Duodenal mucosa (tissue), 2 donors: ENCODE measurements around the gene TPRX2.
"Not testable (repeated sequence)": the region's sequence is repeated elsewhere in the genome, so short reads cannot be mapped to it uniquely, and the experiment has no call there.

Experiments used
- H3K27ac ChIP-seq: one replicate; pipeline ENCODE4 v1.7.0; 2013; ENCODE audit warnings: low read depth, low read length
- H3K27me3 ChIP-seq, 2 donors: one replicate each; pipeline ENCODE4 v1.7.0; 2013; ENCODE audit warnings: low read length in 2 of 2, control low read depth in 1 of 2; ENCODE audit not compliant: insufficient read depth in 2 of 2, control insufficient read depth in 1 of 2
- H3K36me3 ChIP-seq, 2 donors: one replicate each; pipeline ENCODE4 v1.7.0; 2013; ENCODE audit warnings: low read length in 2 of 2, control low read depth in 1 of 2; ENCODE audit not compliant: insufficient read depth in 2 of 2, control insufficient read depth in 1 of 2
- H3K4me1 ChIP-seq, 2 donors: one replicate each; pipeline ENCODE4 v1.7.0; 2013; ENCODE audit warnings: low read length in 2 of 2, control low read depth in 1 of 2; ENCODE audit not compliant: insufficient read depth in 2 of 2, control insufficient read depth in 1 of 2
- H3K4me3 ChIP-seq, 2 donors: one replicate each; pipeline ENCODE4 v1.7.0; 2013; ENCODE audit warnings: low read length in 2 of 2, low read depth in 1 of 2
- H3K9ac ChIP-seq, 2 donors: one replicate each; pipeline ENCODE4 v1.7.0; 2013; ENCODE audit warnings: low read length in 2 of 2, low read depth in 1 of 2
- H3K9me3 ChIP-seq, 2 donors: one replicate each; pipeline ENCODE4 v1.7.0; 2013; ENCODE audit warnings: low read length in 2 of 2, control low read depth in 1 of 2; ENCODE audit not compliant: control insufficient read depth in 1 of 2

The TPRX2 gene

DNA sequence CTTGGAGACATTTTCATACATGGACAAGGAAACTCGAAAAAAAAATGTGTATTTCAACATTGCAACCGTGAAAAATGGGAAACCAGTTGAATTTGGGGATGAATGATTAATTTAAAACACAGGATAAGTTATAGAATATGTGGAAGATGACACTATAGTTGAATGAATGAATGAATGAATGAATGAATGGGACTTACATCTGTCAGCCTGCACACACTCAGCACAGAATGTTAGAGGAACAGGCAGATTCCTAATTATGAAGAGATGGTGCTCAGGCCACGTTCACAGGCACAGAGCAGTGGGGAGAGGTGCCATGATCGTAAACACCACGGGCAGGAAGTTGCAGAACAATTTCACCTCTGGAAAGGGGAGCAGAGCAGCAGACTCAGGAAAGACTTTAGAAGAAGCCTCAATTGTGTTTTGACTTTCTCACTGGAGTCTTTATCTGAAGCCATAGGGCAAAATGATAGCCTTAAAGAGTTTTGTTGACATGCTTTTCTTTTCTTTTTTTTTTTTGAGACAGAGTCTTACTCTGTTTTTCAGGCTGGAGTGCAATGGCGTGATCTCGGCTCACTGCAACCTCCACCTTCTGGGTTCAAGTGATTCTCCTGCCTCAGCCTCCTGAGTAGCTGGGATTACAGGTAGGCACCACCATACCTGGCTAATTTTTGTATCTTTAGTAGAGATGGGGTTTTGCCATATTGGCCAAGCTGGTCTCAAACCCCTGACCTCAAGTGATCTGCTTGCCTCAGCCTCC lies 32.0 kb downstream of the TPRX2 start:
- H3K4me1 ChIP-seq = peaks cover 0 to 10% of the 10 kb centered on the region in 2 donors
- H3K27me3 ChIP-seq = no peaks in the 10 kb centered on the region
- no peak overlapping the region for H3K9ac ChIP-seq
- peak overlapping the region; percentile 13 for H3K27ac ChIP-seq
- H3K36me3 ChIP-seq = no peaks in the 10 kb centered on the region
- H3K4me3 ChIP-seq = no peak overlapping the region
- H3K9me3 ChIP-seq = peaks cover 0 to 2% of the 10 kb centered on the region in 2 donors

DNA sequence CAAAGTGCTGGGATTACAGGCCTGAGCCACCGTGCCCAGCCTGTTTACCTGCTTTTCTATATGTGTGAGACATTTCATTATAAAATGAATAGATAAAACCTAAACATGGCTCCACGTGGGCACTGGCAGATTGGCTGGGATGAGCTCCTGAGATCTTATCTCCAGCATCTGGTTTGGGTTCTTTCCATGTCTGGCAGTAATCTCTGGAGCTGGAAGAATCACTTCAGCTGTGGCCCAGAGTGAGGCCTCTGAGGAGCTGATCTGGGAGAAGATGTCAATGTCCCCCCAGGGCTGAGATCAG lies 32.5 kb downstream of the TPRX2 start:
- Histone ChIP-seq H3K9ac (no peak overlapping the region), H3K36me3 (no peaks in the 10 kb centered on the region), H3K9me3 (peaks cover 0 to 2% of the 10 kb centered on the region in 2 donors), H3K4me1 (peaks cover 3 to 8% of the 10 kb centered on the region in 2 donors), H3K27ac (peak overlapping the region; percentile 13), H3K27me3 (no peaks in the 10 kb centered on the region), H3K4me3 (no peak overlapping the region)

DNA sequence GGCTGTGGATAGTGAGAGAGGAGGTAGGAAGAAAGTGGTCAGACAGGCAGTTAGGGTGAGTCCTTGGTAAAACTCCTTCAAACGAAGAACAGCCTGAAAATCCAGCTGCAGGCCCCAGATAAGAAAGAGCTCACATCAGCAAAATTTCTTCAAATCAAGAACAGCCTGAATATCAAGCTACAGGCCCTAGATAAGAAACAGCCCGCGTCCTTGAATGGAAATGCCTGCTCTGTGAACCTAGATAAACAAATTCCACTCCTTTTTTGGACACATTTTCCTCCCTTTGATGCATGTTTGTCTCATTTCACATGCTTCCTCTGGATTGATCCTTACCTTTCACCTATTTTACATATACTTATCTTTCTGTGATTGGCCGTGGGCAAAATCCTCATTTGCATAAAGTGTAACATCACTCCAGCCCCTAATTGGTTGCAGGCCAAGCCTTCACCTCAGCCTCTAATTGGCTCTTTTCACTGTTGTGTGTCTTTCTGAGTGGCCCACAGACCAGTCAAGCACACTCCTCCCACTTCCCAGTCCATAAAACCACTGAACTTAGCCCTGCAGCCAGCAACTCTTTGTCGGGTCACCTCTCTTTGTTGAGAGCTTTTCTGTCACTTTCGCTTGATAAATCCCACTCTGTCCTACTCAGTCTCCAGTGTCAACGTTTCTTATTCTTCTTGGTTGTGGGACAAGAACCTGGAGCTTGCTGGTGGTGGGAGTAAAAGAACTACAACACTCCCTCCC lies 33.1 kb downstream of the TPRX2 start:
- H3K36me3 ChIP-seq = no peaks in the 10 kb centered on the region
- no peak overlapping the region for H3K9ac ChIP-seq
- no peak overlapping the region for H3K27ac ChIP-seq
- H3K4me1 ChIP-seq = peaks cover 6 to 8% of the 10 kb centered on the region in 2 donors
- H3K9me3 ChIP-seq = peaks cover 0 to 2% of the 10 kb centered on the region in 2 donors
- H3K27me3 ChIP-seq = no peaks in the 10 kb centered on the region
- no peak overlapping the region for H3K4me3 ChIP-seq

DNA sequence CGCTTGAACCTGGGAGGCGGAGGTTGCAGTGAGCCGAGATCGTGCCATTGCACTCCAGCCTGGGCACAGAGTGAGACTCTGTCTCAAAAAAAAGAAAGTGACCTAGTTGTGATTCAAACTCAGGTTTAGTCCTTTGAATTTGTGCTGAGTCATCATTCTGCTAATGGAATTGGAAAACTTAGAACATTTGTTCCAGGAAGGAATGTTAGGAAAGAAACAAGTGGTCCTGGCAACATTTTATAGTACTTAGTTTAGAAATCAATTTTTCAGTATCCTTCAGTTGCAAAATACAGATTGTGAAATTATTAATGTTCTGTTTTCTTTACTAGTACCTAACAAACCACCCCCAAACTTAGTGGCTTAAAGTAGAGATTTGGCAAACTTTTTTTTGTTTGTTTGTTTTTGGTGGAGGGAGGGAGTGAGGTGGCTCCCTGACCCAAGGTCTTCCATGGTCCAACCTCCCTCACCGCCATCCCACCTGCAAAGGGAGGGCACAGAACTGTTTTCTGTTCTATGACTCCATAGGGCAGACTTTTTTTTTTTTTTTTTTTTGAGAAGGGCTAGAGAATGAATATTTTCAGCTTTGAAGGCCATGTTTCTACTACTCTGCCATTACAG lies 36.2 kb downstream of the TPRX2 start:
- no peak overlapping the region for H3K27ac ChIP-seq

DNA sequence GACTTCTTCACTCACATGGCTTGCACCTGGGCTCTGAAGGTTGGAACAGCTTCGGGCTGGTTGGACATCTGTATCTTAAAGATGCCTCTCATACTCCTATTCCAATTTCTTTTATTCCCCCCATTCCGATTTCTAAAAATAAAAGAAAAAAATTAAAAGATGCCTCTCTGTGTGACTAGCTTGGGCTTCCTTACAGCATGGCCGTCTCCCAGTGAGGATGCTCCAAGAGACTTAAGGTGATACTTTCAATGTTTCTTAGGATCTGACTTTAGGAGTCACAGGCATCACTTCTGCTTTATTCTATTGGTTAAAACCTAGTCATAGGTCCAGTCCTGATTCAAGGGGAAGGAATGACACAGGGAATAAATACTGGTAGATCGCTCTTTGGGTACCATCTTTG lies 37.0 kb downstream of the TPRX2 start:
- Histone ChIP-seq H3K4me1 (peaks cover 6 to 8% of the 10 kb centered on the region in 2 donors), H3K4me3 (no peak overlapping the region), H3K27ac (no peak overlapping the region), H3K36me3 (no peaks in the 10 kb centered on the region), H3K9me3 (peaks cover 0 to 2% of the 10 kb centered on the region in 2 donors), H3K27me3 (no peaks in the 10 kb centered on the region), H3K9ac (no peak overlapping the region)

More for the DNA sequence above, 36.2 kb downstream of the TPRX2 start:
- Histone ChIP-seq H3K27me3 (no peaks in the 10 kb centered on the region), H3K4me3 (no peak overlapping the region), H3K9ac (no peak overlapping the region), H3K36me3 (no peaks in the 10 kb centered on the region), H3K4me1 (peaks cover 6 to 8% of the 10 kb centered on the region in 2 donors), H3K9me3 (peaks cover 0 to 2% of the 10 kb centered on the region in 2 donors)

DNA sequence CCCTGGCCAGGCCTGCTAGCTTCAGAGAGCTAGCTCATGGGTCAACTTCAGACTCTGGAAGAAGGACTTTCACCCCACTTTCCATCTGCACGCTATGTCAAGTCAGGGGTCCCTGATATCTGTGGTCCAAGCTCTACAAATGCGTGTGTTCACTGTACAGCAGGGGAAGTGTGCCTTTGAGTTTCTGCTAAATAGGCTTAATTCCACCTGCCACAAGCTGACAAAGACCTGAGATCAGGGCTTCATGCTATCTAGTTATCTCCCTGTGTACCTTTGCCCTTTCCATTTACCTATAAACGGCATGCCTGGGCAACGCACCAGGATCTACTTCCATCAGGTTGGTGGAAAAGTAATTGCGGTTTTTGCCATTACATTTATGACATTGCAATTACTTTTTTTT lies 37.7 kb downstream of the TPRX2 start:
- Histone ChIP-seq H3K27ac (no peak overlapping the region), H3K4me1 (peaks cover 6 to 7% of the 10 kb centered on the region in 2 donors), H3K9ac (no peak overlapping the region), H3K36me3 (no peaks in the 10 kb centered on the region), H3K4me3 (no peak overlapping the region), H3K27me3 (no peaks in the 10 kb centered on the region), H3K9me3 (peaks cover 0 to 2% of the 10 kb centered on the region in 2 donors)

DNA sequence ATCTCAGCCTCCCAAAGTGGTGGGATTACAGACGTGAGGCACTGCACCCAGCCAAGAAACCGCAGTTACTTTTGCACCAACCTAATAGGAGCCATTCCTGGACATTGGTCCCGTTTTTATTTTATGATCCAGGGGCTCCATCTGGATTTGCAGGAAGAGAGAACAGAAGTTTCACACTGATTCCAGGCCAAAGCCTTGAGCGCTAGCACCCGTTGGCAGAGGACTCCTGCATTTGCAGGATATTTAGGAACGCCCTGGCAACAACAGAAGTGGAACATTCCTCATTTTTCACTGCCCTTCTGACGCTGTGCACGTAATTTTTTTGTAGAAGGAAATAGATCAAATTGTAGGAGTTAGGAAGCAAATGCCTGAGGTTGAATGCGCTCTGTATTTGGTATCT lies 38.8 kb downstream of the TPRX2 start:
- Histone ChIP-seq H3K4me1 (peaks cover 0 to 6% of the 10 kb centered on the region in 2 donors), H3K4me3 (no peak overlapping the region), H3K9ac (no peak overlapping the region), H3K9me3 (peaks cover 0 to 2% of the 10 kb centered on the region in 2 donors), H3K36me3 (no peaks in the 10 kb centered on the region), H3K27me3 (no peaks in the 10 kb centered on the region), H3K27ac (no peak overlapping the region)

DNA sequence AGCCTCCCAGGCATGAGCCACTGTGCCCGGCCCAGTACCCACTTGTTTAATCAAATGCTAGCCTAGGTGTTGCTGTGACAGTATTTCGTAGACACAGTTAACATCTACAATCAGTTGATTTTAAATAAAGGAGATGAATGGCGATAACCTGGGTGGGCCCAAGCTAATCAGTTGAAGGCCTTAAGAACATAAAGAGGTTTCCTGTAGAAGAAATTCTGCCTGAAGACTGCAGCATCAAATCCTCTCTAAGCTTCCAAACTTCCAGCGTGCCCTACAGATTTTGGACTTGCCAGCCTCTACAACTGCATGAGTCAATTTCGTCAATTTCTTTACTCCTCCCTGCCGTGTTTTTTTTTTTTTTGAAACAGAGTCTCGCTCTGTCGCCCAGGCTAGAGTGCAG lies 40.3 kb downstream of the TPRX2 start:
- Histone ChIP-seq H3K4me1 (peaks cover 0 to 6% of the 10 kb centered on the region in 2 donors), H3K9me3 (peaks cover 0 to 2% of the 10 kb centered on the region in 2 donors), H3K9ac (no peak overlapping the region), H3K27ac (no peak overlapping the region), H3K27me3 (no peaks in the 10 kb centered on the region), H3K36me3 (no peaks in the 10 kb centered on the region), H3K4me3 (no peak overlapping the region)

DNA sequence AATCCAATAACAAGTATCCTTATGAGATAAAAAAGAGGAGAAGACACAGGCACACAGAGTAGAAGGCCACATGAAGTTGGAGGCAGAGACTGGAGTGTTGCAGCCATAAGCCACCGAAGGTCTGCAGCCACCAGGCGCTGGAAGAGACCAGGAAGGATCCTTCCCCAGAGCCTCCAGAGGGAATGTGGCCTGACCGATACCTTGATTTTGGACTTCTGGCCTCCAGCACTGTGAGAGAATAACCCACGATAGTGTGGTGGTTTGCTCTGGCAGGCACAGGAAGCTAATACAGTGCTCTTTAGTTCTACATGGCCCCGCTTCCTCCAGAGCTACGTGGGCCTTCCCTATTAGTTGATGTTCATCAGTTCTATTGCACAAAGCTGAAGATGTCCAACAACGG lies 42.3 kb downstream of the TPRX2 start:
- Histone ChIP-seq H3K9ac (no peak overlapping the region), H3K4me3 (no peak overlapping the region), H3K4me1 (peaks cover 0 to 6% of the 10 kb centered on the region in 2 donors), H3K36me3 (no peaks in the 10 kb centered on the region), H3K27ac (no peak overlapping the region), H3K27me3 (no peaks in the 10 kb centered on the region), H3K9me3 (no peaks in the 10 kb centered on the region)

DNA sequence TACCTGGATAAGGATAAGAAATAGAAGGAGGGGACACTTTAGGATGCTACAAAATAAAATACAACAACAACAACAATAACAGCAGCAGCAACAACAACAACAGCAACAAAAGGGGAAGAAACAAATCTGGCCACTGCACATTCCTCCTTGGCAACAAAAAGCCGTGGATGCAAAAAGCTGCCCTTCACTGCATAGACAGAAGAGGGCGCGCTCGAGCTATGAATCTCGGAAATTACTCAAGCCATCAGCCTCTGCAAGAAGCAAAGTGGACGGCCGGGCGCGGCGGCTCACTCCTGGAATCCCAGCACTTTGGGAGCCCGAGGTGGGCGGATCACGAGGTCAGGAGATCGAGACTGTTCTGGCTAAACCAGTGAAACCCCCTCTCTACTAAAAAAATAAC lies 50.3 kb downstream of the TPRX2 start:
- H3K4me1 ChIP-seq, H3K27me3 ChIP-seq, H3K9me3 ChIP-seq, H3K36me3 ChIP-seq, H3K9ac ChIP-seq, H3K4me3 ChIP-seq, H3K27ac ChIP-seq: not testable (repeated sequence)
